Skeletal muscle tissue (tissue), 4 donors: ENCODE results near the gene DGCR2. TPM values are rescaled to one million over a fixed set of nuclear protein-coding genes. Genes with fewer than 3 reads are reported as not detected.

Experiments
- H3K27ac ChIP-seq: one replicate; pipeline ENCODE4 v1.7.0; 2013; ENCODE audit warnings: mild to moderate bottlenecking, low read depth, low read length, inconsistent platforms
- H3K27me3 ChIP-seq, 3 donors: one replicate each; pipeline ENCODE4 v1.7.0; 2013; ENCODE audit warnings: low read length in 3 of 3; ENCODE audit not compliant: control insufficient read depth in 3 of 3, insufficient read depth in 3 of 3
- H3K36me3 ChIP-seq, 3 donors: one replicate each; pipeline ENCODE4 v1.7.0; 2013; ENCODE audit warnings: low read length in 3 of 3; ENCODE audit not compliant: control insufficient read depth in 3 of 3, insufficient read depth in 3 of 3
- H3K4me1 ChIP-seq, 3 donors: one replicate each; pipeline ENCODE4 v1.7.0; 2013; ENCODE audit warnings: low read length in 3 of 3, mild to moderate bottlenecking in 3 of 3; ENCODE audit not compliant: control insufficient read depth in 3 of 3, insufficient read depth in 3 of 3
- H3K4me3 ChIP-seq, 3 donors: one replicate each; pipeline ENCODE4 v1.7.0; 2013; ENCODE audit warnings: low read length in 3 of 3
- H3K9ac ChIP-seq, 3 donors: one replicate each; pipeline ENCODE4 v1.7.0; 2013; ENCODE audit warnings: low read length in 3 of 3, mild to moderate bottlenecking in 3 of 3, moderate library complexity in 2 of 3, low read depth in 1 of 3
- H3K9me3 ChIP-seq, 3 donors: one replicate each; pipeline ENCODE4 v1.7.0; 2013; ENCODE audit warnings: low read length in 3 of 3; ENCODE audit not compliant: control insufficient read depth in 3 of 3
- total RNA-seq: library from RNA; depleted of rRNA; stranded (reverse); fragments of >200 nt; gene quantifications from one replicate; pipeline ENCODE4 v1.2.3, GENCODE V29; 2014
- donor health status: Osteomylitis.

DGCR2 gene
- total RNA-seq, 1 donor from 2014 or later = 41.8 TPM

DNA sequence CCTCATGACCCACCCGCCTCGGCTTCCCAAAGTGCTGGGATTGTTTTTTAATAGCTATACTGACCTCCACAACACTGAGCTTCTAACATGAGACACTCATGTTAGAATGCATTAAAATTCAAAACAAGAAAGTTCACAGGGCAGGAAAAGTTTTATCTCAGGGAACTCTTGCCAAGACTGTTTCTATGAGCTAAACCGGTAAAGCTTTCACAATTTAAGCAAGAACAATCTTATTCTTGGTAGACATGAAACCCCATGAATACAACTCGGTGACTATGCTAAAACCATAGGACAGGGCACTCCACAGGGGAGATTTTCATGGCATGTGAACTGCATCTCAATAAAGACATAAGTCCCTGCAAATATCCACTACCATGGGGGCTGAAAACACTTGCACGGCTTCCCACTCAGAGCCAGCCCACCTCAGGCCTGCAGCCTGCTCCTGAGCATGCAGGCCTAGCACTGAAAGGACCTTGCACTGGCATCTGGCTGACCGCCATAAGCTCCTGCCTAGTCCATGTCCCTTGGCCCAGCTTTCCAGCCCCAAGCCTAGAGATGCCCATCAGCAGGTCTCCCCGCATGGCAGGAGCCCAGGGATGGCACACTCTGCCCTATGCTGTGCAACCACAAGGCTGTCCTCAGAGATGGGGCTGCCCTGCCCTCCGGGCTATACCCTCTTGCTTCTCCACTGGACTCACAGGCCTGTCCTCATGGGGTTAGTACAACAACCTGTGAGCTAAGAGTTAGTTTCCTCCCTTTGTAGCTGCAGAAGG lies 58.4 kb downstream of the DGCR2 start:
- no peaks in the 10 kb centered on the region for H3K27me3 ChIP-seq

DNA sequence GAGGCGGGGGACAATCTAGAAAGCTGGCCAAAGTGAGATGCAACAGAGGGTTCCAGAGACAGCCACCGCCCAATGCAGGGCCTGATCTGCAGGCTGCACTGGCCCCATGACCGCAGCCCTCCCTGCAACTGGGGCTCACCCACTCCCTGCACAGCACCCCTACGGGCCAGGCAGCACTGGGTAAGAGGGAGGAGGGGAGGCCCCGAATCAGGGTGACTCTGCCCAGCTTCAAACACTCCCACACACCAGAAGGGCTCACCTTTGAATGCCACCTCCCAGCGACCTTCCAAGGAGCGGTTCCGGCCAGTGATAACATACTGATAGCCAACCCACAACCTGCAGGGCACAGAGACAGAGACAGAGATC lies 59.3 kb downstream of the DGCR2 start:
- Histone ChIP-seq H3K36me3 (peaks cover 71 to 73% (median 71%) of the 10 kb centered on the region in 3 donors), H3K9ac (no peak overlapping the region), H3K4me1 (peaks cover 6 to 23% (median 21%) of the 10 kb centered on the region in 3 donors), H3K9me3 (no peaks in the 10 kb centered on the region), H3K4me3 (no peak overlapping the region), H3K27me3 (no peaks in the 10 kb centered on the region), H3K27ac (no peak overlapping the region)

More for the DNA sequence above, 58.4 kb downstream of the DGCR2 start:
- Histone ChIP-seq H3K27ac (no peak overlapping the region), H3K9ac (no peak overlapping the region), H3K9me3 (no peaks in the 10 kb centered on the region), H3K4me1 (peaks cover 6 to 21% (median 18%) of the 10 kb centered on the region in 3 donors), H3K4me3 (no peak overlapping the region), H3K36me3 (peaks cover 67 to 76% (median 74%) of the 10 kb centered on the region in 3 donors)

- Histone ChIP-seq H3K27me3 (no peaks in the 10 kb centered on the region), H3K9ac (no peak overlapping the region), H3K4me1 (peaks cover 6 to 24% (median 21%) of the 10 kb centered on the region in 3 donors), H3K9me3 (no peaks in the 10 kb centered on the region), H3K4me3 (no peak overlapping the region), H3K36me3 (peaks cover 68 to 73% (median 70%) of the 10 kb centered on the region in 3 donors), H3K27ac (no peak overlapping the region)
These were observed 59.9 kb downstream of the DGCR2 start for GRCh38 chr22:19062139-19062942.

DNA sequence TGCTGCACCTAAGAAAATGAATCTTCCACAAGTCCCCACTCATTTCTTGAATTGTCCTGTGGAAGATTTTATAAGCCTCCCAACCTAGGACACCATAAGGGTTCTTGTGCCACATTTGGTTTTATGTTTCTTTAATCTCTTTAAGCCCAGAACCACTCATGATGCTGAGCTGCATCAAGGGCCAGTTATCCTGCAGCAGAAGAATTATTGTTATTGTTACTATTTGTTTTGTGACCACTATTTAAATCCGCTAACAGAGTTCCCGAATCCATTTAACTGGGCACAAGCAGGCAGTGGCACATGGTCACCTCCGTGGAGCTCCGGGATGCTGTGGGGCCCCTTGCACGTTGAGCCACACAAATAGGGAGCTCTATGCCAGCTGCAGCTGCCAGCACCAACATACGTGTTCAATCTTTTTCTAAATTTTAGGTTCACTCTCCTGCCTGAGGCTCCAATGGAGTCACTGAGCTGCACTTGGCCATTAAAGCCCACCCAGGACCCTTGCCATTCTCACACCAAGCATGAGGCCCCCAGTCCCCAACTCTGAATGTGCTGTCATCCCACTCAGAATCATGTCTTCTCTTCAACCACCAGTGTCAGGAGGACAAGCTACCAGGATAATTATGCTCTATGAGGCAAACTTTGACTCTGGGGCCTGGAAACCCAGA lies 60.6 kb downstream of the DGCR2 start:
- Histone ChIP-seq H3K36me3 (peaks cover 68 to 74% (median 74%) of the 10 kb centered on the region in 3 donors), H3K27ac (no peak overlapping the region), H3K27me3 (no peaks in the 10 kb centered on the region), H3K9ac (no peak overlapping the region), H3K4me1 (peaks cover 6 to 19% (median 17%) of the 10 kb centered on the region in 3 donors), H3K9me3 (no peaks in the 10 kb centered on the region), H3K4me3 (no peak overlapping the region)

DNA sequence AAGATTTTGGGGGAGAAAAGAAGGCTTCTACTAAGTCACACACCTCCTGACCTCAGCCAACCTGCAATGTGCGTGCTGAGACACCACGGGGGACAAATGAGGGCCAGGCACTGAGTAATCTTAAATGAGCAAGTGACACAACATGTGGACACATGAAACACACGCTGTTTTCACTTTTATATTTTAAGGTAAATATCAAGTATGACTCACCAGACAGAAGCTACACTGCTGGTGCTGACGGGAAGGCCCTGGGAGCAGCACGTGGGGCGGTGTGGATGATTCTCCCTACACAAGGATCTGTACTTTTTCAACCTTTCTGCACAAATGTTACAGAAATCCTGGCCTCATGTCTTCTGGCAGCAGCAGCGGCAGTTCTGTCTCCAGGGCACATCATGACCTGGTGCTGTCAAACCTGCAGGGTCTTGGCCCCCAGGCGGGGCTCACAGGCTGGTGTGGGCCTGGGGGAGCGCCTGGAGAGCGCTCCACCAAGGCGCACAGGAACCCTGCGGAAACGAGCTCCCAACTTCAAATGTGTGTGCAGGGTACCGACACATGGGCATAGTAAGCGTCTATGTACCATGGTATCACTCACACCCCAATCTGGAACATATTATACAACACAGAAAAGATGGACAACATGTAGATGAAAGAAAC lies 61.7 kb downstream of the DGCR2 start:
- peak overlapping the region in 1 of 3 donors; percentile 8 for H3K9ac ChIP-seq
- H3K36me3 ChIP-seq = peaks cover 68 to 75% (median 69%) of the 10 kb centered on the region in 3 donors
- no peak overlapping the region for H3K27ac ChIP-seq
- no peaks in the 10 kb centered on the region for H3K27me3 ChIP-seq
- H3K4me3 ChIP-seq = no peak overlapping the region
- H3K9me3 ChIP-seq = no peaks in the 10 kb centered on the region
- H3K4me1 ChIP-seq = peaks cover 6 to 18% (median 13%) of the 10 kb centered on the region in 3 donors

DNA sequence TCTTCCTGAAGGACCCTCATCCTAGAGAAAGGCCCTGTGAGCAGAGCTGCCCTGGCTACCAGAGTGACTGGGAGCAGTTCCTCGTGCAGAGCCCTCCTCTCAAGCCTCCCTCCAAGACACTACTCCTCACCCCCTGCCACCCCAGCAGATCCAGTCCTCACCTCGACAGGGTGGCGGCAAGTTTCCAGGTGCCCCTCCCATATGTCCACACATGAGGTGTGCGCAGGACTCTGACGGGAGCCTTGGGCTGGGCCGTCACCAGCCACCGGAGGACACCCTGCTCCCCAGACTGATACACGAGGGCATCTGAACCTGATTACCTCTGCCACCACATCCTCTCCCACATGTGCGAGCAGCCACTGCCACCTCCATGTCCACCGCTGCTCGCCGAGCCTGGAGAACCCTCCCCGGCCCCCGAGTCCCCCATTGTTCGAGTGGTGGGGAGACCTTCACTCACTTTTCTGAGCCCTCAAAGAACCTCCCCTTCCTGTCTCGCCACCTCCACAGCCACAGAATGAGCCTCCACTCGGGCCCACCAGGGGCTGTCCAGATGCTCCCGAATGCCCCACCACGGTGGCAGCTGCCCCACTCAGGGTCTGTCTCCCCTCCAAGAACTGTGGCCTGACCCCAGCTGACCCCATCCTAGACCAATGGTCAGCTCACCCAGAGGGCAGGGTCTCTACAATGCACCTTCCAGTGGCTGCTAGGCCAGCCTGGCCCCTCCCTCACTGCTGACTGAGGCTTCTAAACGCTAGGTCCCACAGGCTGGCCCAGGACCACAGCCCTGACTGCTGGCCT lies 62.5 kb downstream of the DGCR2 start:
- Histone ChIP-seq H3K36me3 (peaks cover 60 to 69% (median 63%) of the 10 kb centered on the region in 3 donors), H3K4me3 (no peak overlapping the region), H3K4me1 (peaks cover 6 to 18% (median 13%) of the 10 kb centered on the region in 3 donors), H3K27me3 (no peaks in the 10 kb centered on the region), H3K9me3 (no peaks in the 10 kb centered on the region), H3K9ac (no peak overlapping the region), H3K27ac (no peak overlapping the region)

DNA sequence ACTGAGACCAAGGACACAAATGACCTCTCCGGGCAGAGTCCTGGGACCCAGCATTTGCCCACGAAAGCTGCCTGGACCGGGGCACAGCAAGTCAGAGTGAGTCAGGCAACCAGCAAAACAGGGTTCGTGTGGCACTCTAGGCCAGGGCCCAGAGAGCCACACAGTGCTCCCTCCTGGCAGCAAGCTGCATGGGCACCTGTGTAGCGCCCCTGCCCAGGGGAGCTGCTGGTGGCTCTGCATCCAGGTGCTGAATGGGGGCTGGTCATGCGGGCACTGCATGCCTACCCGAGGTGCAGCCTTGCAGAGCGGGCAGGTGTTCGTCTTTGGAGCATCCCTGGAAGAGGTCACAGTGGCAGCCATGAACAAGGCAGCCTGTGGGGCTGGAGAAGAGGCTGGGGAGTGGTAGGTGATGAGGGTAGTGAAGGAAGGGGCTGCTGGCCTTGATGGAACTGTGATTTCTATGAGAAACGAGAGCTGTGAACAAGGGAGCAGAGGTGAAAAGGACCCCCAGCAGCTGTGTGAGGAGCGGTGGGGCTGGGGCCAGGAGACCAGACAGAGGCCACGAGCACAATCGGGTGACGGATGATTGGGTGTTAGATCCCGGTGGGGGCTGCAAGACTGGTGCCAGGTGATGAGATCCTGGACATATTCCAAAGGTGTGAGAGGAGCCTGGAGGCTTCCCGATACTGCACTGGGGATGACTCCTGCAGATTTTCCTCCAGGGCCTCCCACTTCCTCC lies 63.3 kb downstream of the DGCR2 start:
- peaks cover 55 to 62% (median 57%) of the 10 kb centered on the region in 3 donors for H3K36me3 ChIP-seq

DNA sequence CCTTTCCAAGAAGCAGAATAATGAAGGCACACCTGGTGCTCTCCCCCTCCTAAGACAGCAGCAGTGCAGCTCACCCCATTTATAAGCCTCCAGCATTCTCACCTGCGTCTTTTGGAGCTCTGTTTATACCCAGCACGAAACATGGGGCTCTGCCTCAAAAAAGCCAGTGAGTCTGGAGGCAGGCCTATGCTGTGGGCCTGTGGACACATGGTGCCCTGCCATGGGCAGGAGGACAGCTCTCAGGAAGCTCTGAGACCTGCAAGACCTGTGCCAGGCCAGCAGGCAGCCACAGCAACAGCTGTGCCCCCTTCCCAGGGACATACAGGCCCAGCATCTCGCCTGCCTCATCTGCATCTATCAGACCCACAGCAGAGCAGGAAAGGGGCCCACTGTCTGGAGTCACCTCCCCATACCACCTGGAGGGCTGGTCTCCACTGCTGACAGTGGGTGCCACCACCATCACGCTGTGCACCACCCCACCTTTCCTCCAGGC lies 64.2 kb downstream of the DGCR2 start:
- Histone ChIP-seq H3K36me3 (peaks cover 55 to 60% (median 58%) of the 10 kb centered on the region in 3 donors), H3K4me1 (peaks cover 6 to 14% (median 13%) of the 10 kb centered on the region in 3 donors), H3K9me3 (no peaks in the 10 kb centered on the region), H3K4me3 (no peak overlapping the region), H3K27ac (no peak overlapping the region), H3K9ac (peak overlapping the region in 1 of 3 donors; percentile 16), H3K27me3 (no peaks in the 10 kb centered on the region)

More for the DNA sequence above, 63.3 kb downstream of the DGCR2 start:
- Histone ChIP-seq H3K9me3 (no peaks in the 10 kb centered on the region), H3K9ac (no peak overlapping the region), H3K27me3 (no peaks in the 10 kb centered on the region), H3K4me1 (peaks cover 6 to 16% (median 13%) of the 10 kb centered on the region in 3 donors), H3K27ac (no peak overlapping the region), H3K4me3 (no peak overlapping the region)
